GM12878 (cell line): Measurements from ENCODE around the gene BRF1.

Experiments used
- CREB1 ChIP-seq: IDR thresholded peaks from 2 replicates; pipeline ENCODE4 v1.6.1; 2012; ENCODE audit warnings: low read depth, mild to moderate bottlenecking, inconsistent platforms
- CTCF ChIP-seq, 3 experiments: IDR thresholded peaks in 2 of 3; conservative IDR thresholded peaks in 1 of 3; 2 replicates each; pipeline ENCODE4 v1.5.1; 2011; ENCODE audit warnings: low read depth in 3 of 3, low read length in 3 of 3, mild to moderate bottlenecking in 3 of 3, control low read depth in 2 of 3, moderate library complexity in 2 of 3, inconsistent platforms in 1 of 3, mixed read lengths in 1 of 3; ENCODE audit not compliant: control insufficient read depth in 2 of 3, insufficient read depth in 1 of 3; ENCODE audit errors: extremely low read depth in 1 of 3
- EP300 ChIP-seq, 2 experiments: fragments of 150-350 bp in 1 of 2; IDR thresholded peaks; 2 replicates each; pipeline ENCODE4 v1.6.1; 2011 to 2012; ENCODE audit warnings: low read depth in 2 of 2, low read length in 2 of 2, borderline replicate concordance in 1 of 2, improper control_type of control experiment in 1 of 2, inconsistent platforms in 1 of 2; ENCODE audit not compliant: control insufficient read depth in 1 of 2
- ESRRA ChIP-seq: IDR thresholded peaks from 2 replicates; pipeline ENCODE4 v1.6.1; 2012; ENCODE audit warnings: mild to moderate bottlenecking, low read length, improper control_type of control experiment
- EZH2 ChIP-seq: IDR thresholded peaks from 2 replicates; pipeline ENCODE4 v1.6.1; 2012; ENCODE audit warnings: low read depth, mild to moderate bottlenecking, control low read depth, inconsistent platforms, low read length, borderline replicate concordance; ENCODE audit not compliant: control insufficient read depth
- JUNB ChIP-seq: IDR thresholded peaks from 2 replicates; pipeline ENCODE4 v1.6.1; 2016; ENCODE audit warnings: antibody characterized with exemption, mild to moderate bottlenecking
- POLR2AphosphoS5 ChIP-seq: IDR thresholded peaks from 2 replicates; pipeline ENCODE4 v1.6.1; 2011; ENCODE audit warnings: mild to moderate bottlenecking, low read length, inconsistent platforms
- RB1 ChIP-seq: fragments of 450-650 bp; formaldehyde crosslinking; IDR thresholded peaks from 2 replicates; pipeline ENCODE4 v1.6.1; 2017; ENCODE audit warnings: mild to moderate bottlenecking, borderline replicate concordance
- RFX5 ChIP-seq: IDR thresholded peaks from 2 replicates; pipeline ENCODE4 v1.6.1; 2011; ENCODE audit warnings: low read depth, low read length, improper control_type of control experiment
- SIN3A ChIP-seq: IDR thresholded peaks from 2 replicates; pipeline ENCODE4 v1.6.1; 2012; ENCODE audit warnings: low read depth, low read length, improper control_type of control experiment

- TF ChIP-seq CTCF (IDR thresholded peaks at IDR 0.05 in 2 of 3, conservative IDR thresholded peaks at IDR 0.05 in 1 of 3; ENCODE audit: control insufficient read depth in 2 of 3, extremely low read depth in 1 of 3, insufficient read depth in 1 of 3, low read depth in 3 of 3, low read length in 3 of 3), result no peak
- no peak for TF ChIP-seq EP300 (IDR thresholded peaks at IDR 0.05; ENCODE audit: borderline replicate concordance in 1 of 2, control insufficient read depth in 1 of 2, low read depth in 2 of 2, low read length in 2 of 2)
- no peak for TF ChIP-seq JUNB
- TF ChIP-seq EZH2, result no peak
- TF ChIP-seq POLR2AphosphoS5, result no peak
- no peak for TF ChIP-seq ESRRA
- no peak for TF ChIP-seq RB1
- no peak for TF ChIP-seq RFX5
- TF ChIP-seq SIN3A, result no peak
- no peak for TF ChIP-seq CREB1
Observed at GRCh38 chr14:105195522-105196264, 105.1 kb downstream of the BRF1 start.
